GM23248 (cell line): ENCODE results near the gene L1CAM.

Experiments used
- EZH2 ChIP-seq: fragments of 200-600 bp; sonication (generic); IDR thresholded peaks from 2 replicates; pipeline ENCODE4 v1.6.1; 2018; ENCODE audit warnings: antibody characterized with exemption, mild to moderate bottlenecking; ENCODE audit not compliant: insufficient read depth, poor library complexity, severe bottlenecking
- EZH2phosphoT487 ChIP-seq: fragments of 200-600 bp; sonication (generic); IDR thresholded peaks from 2 replicates; pipeline ENCODE4 v1.6.1; 2018; ENCODE audit warnings: antibody characterized with exemption, moderate library complexity, mild to moderate bottlenecking, low read depth; ENCODE audit not compliant: insufficient read depth

GRCh38 chrX:153844509-153845082 lies 41.4 kb downstream of the L1CAM start:
- no peak for TF ChIP-seq EZH2
- no peak for TF ChIP-seq EZH2phosphoT487
